GM12878 (cell line): ENCODE data around the gene CELSR1. TPM values are rescaled to one million over a fixed set of nuclear protein-coding genes. Genes with fewer than 3 reads are reported as not detected.
A peak's percentile ranks its signal among the peaks of the same experiment; 100 is the strongest.

Source experiments
- ATAC-seq: fragments of 200-7000 bp; cut with Tn5 transposase; 3 replicates; pipeline ENCODE4 v1.9.1; 2020; ENCODE audit warnings: mild to moderate bottlenecking, moderate library complexity
- BruUV-seq: library from RNA; stranded (reverse); fragments of 400-500 nt; replicated peaks from 2 replicates; lab custom pipeline; 2021; lab: Mats Ljungman, UMichigan
- CTCF ChIA-PET: fragments of 300-600 bp; sonication (Branson Sonifier 250); formaldehyde crosslinking; extraction: SDS; loops from one replicate; lab custom pipeline; 2021; ENCODE audit warnings: inconsistent platforms; lab: Yijun Ruan, JAX
- POLR2A ChIA-PET: fragments of 350-600 bp; formaldehyde crosslinking; extraction: SDS; loops from one replicate; lab custom pipeline; 2021; ENCODE audit warnings: inconsistent platforms; lab: Charles Lee
- RAD21 ChIA-PET: fragments of 300-600 bp; sonication (Branson Sonifier 250); formaldehyde crosslinking; loops from one replicate; lab custom pipeline; 2023; ENCODE audit warnings: antibody characterized with exemption; ENCODE audit not compliant: unreplicated experiment; lab: Charles Lee
- SMC1A ChIA-PET: fragments of 300-600 bp; sonication (Branson Sonifier 250); formaldehyde crosslinking; loops from one replicate; lab custom pipeline; 2023; ENCODE audit not compliant: unreplicated experiment, uncharacterized antibody; lab: Charles Lee
- DNase-seq: peaks from one replicate; pipeline ENCODE4 v3.0.0-alpha.2; 2011; ENCODE audit warnings: low read depth, low spot score
- FAIRE-seq: peaks from 3 replicates; lab custom pipeline; 2011; peaks lifted over from hg19 to GRCh38; lab: Jason Lieb, UNC
- H2AFZ ChIP-seq: 2 replicates; pipeline ENCODE4 v1.6.0; 2011; ENCODE audit warnings: low read depth, low read length, control low read depth; ENCODE audit not compliant: control insufficient read depth
- H3K27ac ChIP-seq: 2 replicates; pipeline ENCODE4 v1.5.1; 2011; ENCODE audit warnings: control low read depth; ENCODE audit not compliant: control insufficient read depth, insufficient read depth
- H3K27me3 ChIP-seq, 2 experiments: replicated peaks in 1 of 2; 2 replicates each; pipeline versions ENCODE4 v1.6.0 to v1.6.1; 2011; ENCODE audit warnings: low read length in 1 of 2; ENCODE audit not compliant: control insufficient read depth in 2 of 2, insufficient read depth in 2 of 2
- H3K36me3 ChIP-seq, 2 experiments: 2 replicates each; pipeline ENCODE4 v1.5.1; 2011; ENCODE audit warnings: low read length in 1 of 2; ENCODE audit not compliant: control insufficient read depth in 2 of 2, insufficient read depth in 2 of 2
- H3K4me1 ChIP-seq: 2 replicates; pipeline ENCODE4 v1.6.1; 2011; ENCODE audit warnings: mild to moderate bottlenecking, low read length, moderate library complexity, mixed read lengths; ENCODE audit not compliant: control insufficient read depth, insufficient read depth
- H3K4me2 ChIP-seq: 2 replicates; pipeline ENCODE4 v1.6.0; 2011; ENCODE audit warnings: control low read depth; ENCODE audit not compliant: control insufficient read depth, insufficient read depth
- H3K4me3 ChIP-seq: fragments of 200-600 bp; sonication (generic); 2 replicates; pipeline ENCODE4 v1.5.1; 2016
- H3K79me2 ChIP-seq: 2 replicates; pipeline ENCODE4 v1.6.0; 2011; ENCODE audit warnings: low read length; ENCODE audit not compliant: control insufficient read depth, insufficient read depth
- H3K9ac ChIP-seq: 2 replicates; pipeline ENCODE4 v1.8.0; 2011; ENCODE audit warnings: low read length, control low read depth, mixed read lengths; ENCODE audit not compliant: control insufficient read depth, insufficient read depth
- H3K9me3 ChIP-seq: replicated peaks from 3 replicates; pipeline ENCODE4 v1.5.1; 2011; ENCODE audit warnings: mild to moderate bottlenecking, low read length; ENCODE audit not compliant: control insufficient read depth, insufficient read depth
- H4K20me1 ChIP-seq: 2 replicates; pipeline ENCODE4 v1.6.0; 2011; ENCODE audit not compliant: control insufficient read depth, insufficient read depth
- ATF7 ChIP-seq: fragments of 450-650 bp; IDR thresholded peaks from 2 replicates; pipeline ENCODE4 v1.6.1; 2016; ENCODE audit warnings: low read depth, mild to moderate bottlenecking
- CBFB ChIP-seq: IDR thresholded peaks from 2 replicates; pipeline ENCODE4 v1.6.1; 2016; ENCODE audit warnings: antibody characterized with exemption, low read depth
- CBX5 ChIP-seq: sonication (generic); IDR thresholded peaks from 2 replicates; pipeline ENCODE4 v1.6.1; 2016; ENCODE audit warnings: low read depth, moderate library complexity, mild to moderate bottlenecking, inconsistent platforms
- CEBPB ChIP-seq, 2 experiments: fragments of 150-350 bp in 1 of 2; IDR thresholded peaks; 2 replicates each; pipeline ENCODE4 v1.6.1; 2012 to 2014; ENCODE audit warnings: low read depth in 2 of 2, low read length in 2 of 2, borderline replicate concordance in 1 of 2, inconsistent platforms in 1 of 2
- JUNB ChIP-seq: IDR thresholded peaks from 2 replicates; pipeline ENCODE4 v1.6.1; 2016; ENCODE audit warnings: antibody characterized with exemption, mild to moderate bottlenecking
- JUND ChIP-seq: IDR thresholded peaks from 2 replicates; pipeline ENCODE4 v1.6.1; 2012; ENCODE audit warnings: low read depth, mild to moderate bottlenecking, low read length, improper control_type of control experiment, moderate library complexity
- POLR2A ChIP-seq: IDR thresholded peaks from 2 replicates; pipeline ENCODE4 v1.6.1; 2011; ENCODE audit warnings: low read depth, mild to moderate bottlenecking, low read length
- SPI1 ChIP-seq: IDR thresholded peaks from 2 replicates; pipeline ENCODE4 v1.6.1; 2011; ENCODE audit warnings: low read depth, mild to moderate bottlenecking, low read length, moderate library complexity, borderline replicate concordance; ENCODE audit not compliant: insufficient read depth
- TARDBP ChIP-seq: IDR thresholded peaks from 2 replicates; pipeline ENCODE4 v1.6.1; 2016; ENCODE audit warnings: borderline replicate concordance
- YBX1 ChIP-seq: fragments of 450-650 bp; IDR thresholded peaks from 2 replicates; pipeline ENCODE4 v1.6.1; 2016; ENCODE audit warnings: antibody characterized with exemption
- ZNF207 ChIP-seq: fragments of 450-650 bp; IDR thresholded peaks from 2 replicates; pipeline ENCODE4 v1.6.1; 2014; ENCODE audit warnings: antibody characterized with exemption, mild to moderate bottlenecking, borderline replicate concordance
- WGBS: methylation state at CpG from one replicate; pipeline ENCODE4 v1.1.6; 2016; ENCODE audit warnings: low lambda C conversion rate; ENCODE audit not compliant: insufficient replicate concordance, insufficient coverage; ENCODE audit errors: missing lambda C conversion rate; 5-methylcytosine and 5-hydroxymethylcytosine counted together
- in situ Hi-C: fragments of 300-500 bp; cut with MboI; formaldehyde crosslinking; loops from 9 replicates; pipeline ENCODE4 v1.14.3; 2018; ENCODE audit warnings: mixed read lengths
- intact Hi-C: fragments of 100-400 bp; cut with micrococcal nuclease; formaldehyde crosslinking; loops from one replicate; pipeline ENCODE4 v1.14.2; 2022; ENCODE audit not compliant: unreplicated experiment
- polyA plus RNA-seq, 11 experiments: library from polyadenylated mRNA; depleted of rRNA in 4 of 11; unstranded in 6 of 11; stranded (reverse) in 5 of 11; fragments of >200 nt; fragmentation: Nextera tagmentation in 4 of 11; fragmentation: Illumina TruSeq in 1 of 11; extraction: Ambion mirVana in 4 of 11; extraction: Trizol in 1 of 11; gene quantifications; 1 replicate in 1 of 11; 2 replicates in 10 of 11; pipeline versions ENCODE4 v1.2.1 to v1.2.3, GENCODE V29; 2011 to 2016; ENCODE audit warnings: inconsistent platforms in 2 of 11, missing spikeins in 2 of 11, low read depth in 1 of 11
- total RNA-seq, 4 experiments: library from RNA; depleted of rRNA in 3 of 4; stranded (reverse); fragments of >200 nt in 3 of 4; fragmentation: Illumina TruSeq in 1 of 4; extraction: Trizol in 1 of 4; gene quantifications; 2 replicates each; pipeline versions ENCODE4 v1.2.1 to v1.2.3, GENCODE V29; 2013 to 2021
- TF ChIP-seq, protein P1 (sequence below): IDR thresholded peaks from 2 replicates; pipeline ENCODE4 v1.6.1; 2012; ENCODE audit warnings: low read depth, low read length, improper control_type of control experiment
- TF ChIP-seq, protein P2 (sequence below): fragments of 450-650 bp; IDR thresholded peaks from 2 replicates; pipeline ENCODE4 v1.6.1; 2016; ENCODE audit warnings: mild to moderate bottlenecking
- TF ChIP-seq, protein P3 (sequence below): fragments of 450-650 bp; IDR thresholded peaks from 2 replicates; pipeline ENCODE4 v1.6.1; 2017; ENCODE audit warnings: mild to moderate bottlenecking
- TF ChIP-seq, protein P4 (sequence below): IDR thresholded peaks from 2 replicates; pipeline ENCODE4 v1.6.1; 2011; ENCODE audit warnings: borderline replicate concordance, low read depth, mild to moderate bottlenecking, moderate library complexity, low read length; ENCODE audit not compliant: insufficient read depth, poor library complexity, severe bottlenecking

The CELSR1 gene
- total and polyA plus RNA-seq, 10 of the 15 experiments (the other 5 are each of a cell fraction or from before 2014, with no cell fraction given): 0.05 to 1.7 (median 0.35) TPM; not detected in 2

DNA sequence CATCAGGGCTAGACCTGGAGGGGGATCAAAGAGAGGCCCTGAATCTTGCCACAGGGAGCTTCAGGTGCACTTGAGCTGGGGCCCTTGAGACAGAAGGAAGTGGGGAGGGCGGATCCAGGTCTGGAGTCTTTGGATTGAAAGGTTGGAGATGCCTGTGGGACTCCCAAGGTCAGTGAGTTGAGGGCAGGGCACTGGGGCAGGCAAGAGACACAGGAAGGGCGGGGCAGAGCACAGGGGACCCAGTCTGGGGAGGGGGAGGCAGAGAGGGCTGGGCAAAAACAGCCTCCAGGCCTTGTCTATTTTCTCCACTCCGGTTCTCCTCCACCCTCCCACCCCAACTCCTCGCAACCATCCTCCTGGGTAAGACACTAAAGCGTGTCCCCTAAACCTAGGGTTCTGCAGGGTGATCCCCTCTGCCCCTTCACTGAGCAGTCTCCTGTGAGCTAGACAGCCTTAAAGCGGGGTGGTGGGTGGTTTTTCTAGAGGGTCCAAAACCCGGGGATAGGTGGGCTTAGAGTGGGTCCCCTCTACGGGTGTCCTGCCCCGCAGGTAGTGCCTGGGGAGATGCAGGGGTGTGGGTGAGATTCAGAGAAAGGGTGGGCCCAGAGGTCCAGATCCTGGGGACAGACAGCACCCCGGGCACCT is 38.6 kb upstream of the CELSR1 start (continued):
- TF ChIP-seq, protein P1, sequence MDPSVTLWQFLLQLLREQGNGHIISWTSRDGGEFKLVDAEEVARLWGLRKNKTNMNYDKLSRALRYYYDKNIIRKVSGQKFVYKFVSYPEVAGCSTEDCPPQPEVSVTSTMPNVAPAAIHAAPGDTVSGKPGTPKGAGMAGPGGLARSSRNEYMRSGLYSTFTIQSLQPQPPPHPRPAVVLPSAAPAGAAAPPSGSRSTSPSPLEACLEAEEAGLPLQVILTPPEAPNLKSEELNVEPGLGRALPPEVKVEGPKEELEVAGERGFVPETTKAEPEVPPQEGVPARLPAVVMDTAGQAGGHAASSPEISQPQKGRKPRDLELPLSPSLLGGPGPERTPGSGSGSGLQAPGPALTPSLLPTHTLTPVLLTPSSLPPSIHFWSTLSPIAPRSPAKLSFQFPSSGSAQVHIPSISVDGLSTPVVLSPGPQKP: no peak
- TF ChIP-seq CBFB: no peak
- no peak for TF ChIP-seq POLR2A
- no peak for TF ChIP-seq JUNB
- TF ChIP-seq CBX5: no peak
- TF ChIP-seq, protein P2, sequence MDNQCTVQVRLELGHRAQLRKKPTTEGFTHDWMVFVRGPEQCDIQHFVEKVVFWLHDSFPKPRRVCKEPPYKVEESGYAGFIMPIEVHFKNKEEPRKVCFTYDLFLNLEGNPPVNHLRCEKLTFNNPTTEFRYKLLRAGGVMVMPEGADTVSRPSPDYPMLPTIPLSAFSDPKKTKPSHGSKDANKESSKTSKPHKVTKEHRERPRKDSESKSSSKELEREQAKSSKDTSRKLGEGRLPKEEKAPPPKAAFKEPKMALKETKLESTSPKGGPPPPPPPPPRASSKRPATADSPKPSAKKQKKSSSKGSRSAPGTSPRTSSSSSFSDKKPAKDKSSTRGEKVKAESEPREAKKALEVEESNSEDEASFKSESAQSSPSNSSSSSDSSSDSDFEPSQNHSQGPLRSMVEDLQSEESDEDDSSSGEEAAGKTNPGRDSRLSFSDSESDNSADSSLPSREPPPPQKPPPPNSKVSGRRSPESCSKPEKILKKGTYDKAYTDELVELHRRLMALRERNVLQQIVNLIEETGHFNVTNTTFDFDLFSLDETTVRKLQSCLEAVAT: no peak
- no peak for TF ChIP-seq ATF7
- TF ChIP-seq JUND: no peak

DNA sequence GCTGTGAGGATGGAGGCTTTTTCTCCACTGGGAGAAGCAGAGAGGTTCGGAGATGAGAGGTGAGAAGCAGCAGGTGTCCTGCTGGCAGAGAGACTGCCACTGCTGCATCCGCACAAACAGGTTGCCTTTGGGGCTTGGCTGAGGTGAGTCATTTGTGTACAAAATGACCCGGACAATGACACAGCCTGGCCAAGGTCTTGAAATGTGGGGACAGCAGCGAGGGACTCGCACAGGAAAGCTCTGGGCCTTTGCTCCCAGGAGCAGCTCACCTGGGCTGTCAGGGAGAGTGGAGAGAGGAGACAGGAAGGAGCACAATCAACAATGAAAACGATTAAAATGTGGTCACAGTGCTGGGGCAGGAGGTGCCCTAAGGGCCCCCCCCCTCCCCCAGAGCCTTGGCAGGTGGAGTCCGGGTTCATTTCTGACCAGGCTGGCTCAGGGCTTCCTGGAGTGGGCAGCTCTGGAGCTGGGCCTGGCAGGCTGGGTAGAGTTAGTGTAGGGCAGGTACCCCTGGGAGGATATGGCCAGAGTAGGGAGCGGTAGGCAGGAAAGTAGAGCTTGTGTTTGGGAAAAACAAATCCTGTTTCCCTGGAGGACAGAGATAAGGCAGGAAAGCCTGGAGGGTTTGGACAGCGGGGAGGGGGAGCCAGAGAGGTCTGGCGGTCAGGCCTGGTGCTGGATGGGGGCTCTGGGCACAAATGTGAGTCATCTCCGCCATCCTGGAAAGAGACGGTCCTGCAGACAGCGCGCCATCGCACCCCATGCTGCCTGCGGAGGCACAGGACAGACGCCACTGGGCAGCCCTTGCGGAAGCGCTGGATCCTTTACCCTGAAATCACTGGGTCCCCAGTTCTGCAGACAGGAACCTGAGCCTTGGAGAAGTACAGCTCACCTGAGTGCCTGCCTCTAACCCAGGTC is 37.8 kb upstream of the CELSR1 start:
- intact Hi-C loops: loop anchor here (5.0 kb wide), 1 partner anchor 37 kb away; no protein-coding TSS in a partner anchor
- ChIA-PET CTCF (interaction anchor here (1.8 kb wide), 1 partner anchor 11 kb away, joined by 6 read pairs; no protein-coding TSS in a partner anchor), RAD21 (no interaction called here), POLR2A (no interaction called here), SMC1A (interaction anchor here (0.6 kb wide), 1 partner anchor 115 kb away, joined by 4 read pairs; no protein-coding TSS in a partner anchor)
- TF ChIP-seq ZNF207 (no peak), CEBPB (IDR thresholded peaks at IDR 0.05; ENCODE audit: borderline replicate concordance in 1 of 2, low read depth in 2 of 2, low read length in 2 of 2) (no peak), YBX1 (no peak), SPI1 (no peak), TARDBP (no peak)
- TF ChIP-seq, protein P3, sequence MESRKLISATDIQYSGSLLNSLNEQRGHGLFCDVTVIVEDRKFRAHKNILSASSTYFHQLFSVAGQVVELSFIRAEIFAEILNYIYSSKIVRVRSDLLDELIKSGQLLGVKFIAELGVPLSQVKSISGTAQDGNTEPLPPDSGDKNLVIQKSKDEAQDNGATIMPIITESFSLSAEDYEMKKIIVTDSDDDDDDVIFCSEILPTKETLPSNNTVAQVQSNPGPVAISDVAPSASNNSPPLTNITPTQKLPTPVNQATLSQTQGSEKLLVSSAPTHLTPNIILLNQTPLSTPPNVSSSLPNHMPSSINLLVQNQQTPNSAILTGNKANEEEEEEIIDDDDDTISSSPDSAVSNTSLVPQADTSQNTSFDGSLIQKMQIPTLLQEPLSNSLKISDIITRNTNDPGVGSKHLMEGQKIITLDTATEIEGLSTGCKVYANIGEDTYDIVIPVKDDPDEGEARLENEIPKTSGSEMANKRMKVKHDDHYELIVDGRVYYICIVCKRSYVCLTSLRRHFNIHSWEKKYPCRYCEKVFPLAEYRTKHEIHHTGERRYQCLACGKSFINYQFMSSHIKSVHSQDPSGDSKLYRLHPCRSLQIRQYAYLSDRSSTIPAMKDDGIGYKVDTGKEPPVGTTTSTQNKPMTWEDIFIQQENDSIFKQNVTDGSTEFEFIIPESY: no peak
- TF ChIP-seq, protein P4, sequence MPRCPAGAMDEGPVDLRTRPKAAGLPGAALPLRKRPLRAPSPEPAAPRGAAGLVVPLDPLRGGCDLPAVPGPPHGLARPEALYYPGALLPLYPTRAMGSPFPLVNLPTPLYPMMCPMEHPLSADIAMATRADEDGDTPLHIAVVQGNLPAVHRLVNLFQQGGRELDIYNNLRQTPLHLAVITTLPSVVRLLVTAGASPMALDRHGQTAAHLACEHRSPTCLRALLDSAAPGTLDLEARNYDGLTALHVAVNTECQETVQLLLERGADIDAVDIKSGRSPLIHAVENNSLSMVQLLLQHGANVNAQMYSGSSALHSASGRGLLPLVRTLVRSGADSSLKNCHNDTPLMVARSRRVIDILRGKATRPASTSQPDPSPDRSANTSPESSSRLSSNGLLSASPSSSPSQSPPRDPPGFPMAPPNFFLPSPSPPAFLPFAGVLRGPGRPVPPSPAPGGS: peak; percentile 81
- DNase-seq (no peak), ATAC-seq (no peak), FAIRE-seq (no peak)
- H3K4me1 ChIP-seq: 0 out of 2 replicates have a peak, but pooled peaks cover 5% of the 10 kb centered on the region
- H3K79me2 ChIP-seq: no peaks in the 10 kb centered on the region; the same call in 1 of the 2 replicates
- no peaks in the 10 kb centered on the region for H4K20me1 ChIP-seq
- H3K9ac ChIP-seq: no peak overlapping the region
- in situ Hi-C loops: loop anchor here (25.0 kb wide), 1 partner anchor 1912 kb away; a partner anchor contains a TSS
- no peaks in the 10 kb centered on the region; a peak in 1 of 4 replicates for H3K27me3 ChIP-seq
- H3K4me3 ChIP-seq: no peak overlapping the region
- BruUV-seq: no TSS peak
- H2AFZ ChIP-seq: no peak overlapping the region
- 58% methylated on average over 19 of the region's 19 CpGs for WGBS
- no peak overlapping the region for H3K27ac ChIP-seq
- H3K9me3 ChIP-seq: peaks cover 5% of the 10 kb centered on the region; the same call in 1 of the 3 replicates
- H3K36me3 ChIP-seq: no peaks in the 10 kb centered on the region
- H3K4me2 ChIP-seq: no peak overlapping the region
